ENCODE results near the gene TRAF6. TPM values are rescaled to one million over a fixed set of nuclear protein-coding genes. Genes with fewer than 3 reads are reported as not detected.

The TRAF6 gene
- total RNA-seq, 1 experiment from 2014 or later, result 4.0 TPM

- Histone ChIP-seq H3K4me1 (ENCODE audit: insufficient read depth, low read length) (no peaks in the 10 kb centered on the region), H3K9ac (ENCODE audit: low read length) (no peak overlapping the region), H3K36me3 (ENCODE audit: low read depth, low read length) (no peaks in the 10 kb centered on the region), H2AFZ (ENCODE audit: low read length) (no peak overlapping the region), H3K4me3 (ENCODE audit: low read length) (no peak overlapping the region), H3K4me2 (ENCODE audit: low read length) (no peak overlapping the region), H3F3A (ENCODE audit: low read length, unreplicated experiment) (no peaks in the 10 kb centered on the region), H4K20me1 (ENCODE audit: low read length) (no peaks in the 10 kb centered on the region), H3K27ac (ENCODE audit: low read length) (no peak overlapping the region), H3K79me2 (ENCODE audit: low read length) (no peaks in the 10 kb centered on the region), H3K9me3 (ENCODE audit: low read length) (no peaks in the 10 kb centered on the region), H3K27me3 (ENCODE audit: low read length) (peaks cover 57% of the 10 kb centered on the region), H3K9me2 (replicated peaks; ENCODE audit: low read length) (no peaks in the 10 kb centered on the region)
- ATAC-seq (peak; percentile 90), DNase-seq (peak; percentile 60)
- ChIA-PET CTCF (interaction anchor here (0.5 to 1.7 kb wide), 5 partner anchors 31 to 48 kb away, joined by 3 to 10 read pairs (median 3); partner anchors contain the start of gene TRAF6), POLR2A (ENCODE audit: unreplicated experiment) (no interaction called here)
- TF ChIP-seq EZH2 (IDR thresholded peaks at IDR 0.05; ENCODE audit: low read length, unreplicated experiment) (no peak), CTCF (conservative IDR thresholded peaks at IDR 0.05; ENCODE audit: low read depth, low read length) (peak; percentile 65)
- intact Hi-C loops (cut with micrococcal nuclease), result loop anchor here (1.0 kb wide), 1 partner anchor 31 kb away; the partner anchor contains the start of gene TRAF6
- BruUV-seq (replicated peaks), result no TSS peak
Measured at GRCh38 chr11:36540998-36541397, 30.9 kb upstream of the TRAF6 start.

GRCh38 chr11:36534276-36534840 lies 24.3 kb upstream of the TRAF6 start:
- Histone ChIP-seq H3K9me2 (replicated peaks; ENCODE audit: low read length) (no peaks in the 10 kb centered on the region), H3K4me3 (ENCODE audit: low read length) (no peak overlapping the region), H3K4me1 (ENCODE audit: insufficient read depth, low read length) (no peaks in the 10 kb centered on the region), H3K27ac (ENCODE audit: low read length) (no peak overlapping the region), H3F3A (ENCODE audit: low read length, unreplicated experiment) (no peaks in the 10 kb centered on the region), H3K9me3 (ENCODE audit: low read length) (no peaks in the 10 kb centered on the region), H4K20me1 (ENCODE audit: low read length) (no peaks in the 10 kb centered on the region), H2AFZ (ENCODE audit: low read length) (no peak overlapping the region), H3K4me2 (ENCODE audit: low read length) (no peak overlapping the region), H3K79me2 (ENCODE audit: low read length) (no peaks in the 10 kb centered on the region), H3K27me3 (ENCODE audit: low read length) (peaks cover 21% of the 10 kb centered on the region; the same call in 1 of the 2 replicates), H3K9ac (ENCODE audit: low read length) (no peak overlapping the region), H3K36me3 (ENCODE audit: low read depth, low read length) (no peaks in the 10 kb centered on the region)
- intact Hi-C loops (cut with micrococcal nuclease), result no loop called here
- POLR2A ChIA-PET (ENCODE audit: unreplicated experiment), result no interaction called here
- no peak for DNase-seq
- no TSS peak for BruUV-seq (replicated peaks)
- no peak for ATAC-seq
- no peak for TF ChIP-seq EZH2phosphoT487 (IDR thresholded peaks at IDR 0.05; ENCODE audit: borderline replicate concordance, low read length)
- no peak for TF ChIP-seq CTCF (conservative IDR thresholded peaks at IDR 0.05; ENCODE audit: low read depth, low read length)
- TF ChIP-seq EZH2 (IDR thresholded peaks at IDR 0.05; ENCODE audit: low read length, unreplicated experiment), result no peak
- CTCF ChIA-PET, result no interaction called here

GRCh38 chr11:36532941-36533601 lies 23.0 kb upstream of the TRAF6 start:
- H3K4me2 ChIP-seq (ENCODE audit: low read length), result no peak overlapping the region
- ChIA-PET POLR2A (ENCODE audit: unreplicated experiment) (no interaction called here), CTCF (no interaction called here)
- no peak overlapping the region for H3K9ac ChIP-seq (ENCODE audit: low read length)
- BruUV-seq (replicated peaks), result no TSS peak
- peaks cover 12% of the 10 kb centered on the region; the same call in 1 of the 2 replicates for H3K27me3 ChIP-seq (ENCODE audit: low read length)
- H4K20me1 ChIP-seq (ENCODE audit: low read length), result no peaks in the 10 kb centered on the region
- H3K4me1 ChIP-seq (ENCODE audit: insufficient read depth, low read length), result no peaks in the 10 kb centered on the region
- no peaks in the 10 kb centered on the region for H3K36me3 ChIP-seq (ENCODE audit: low read depth, low read length)
- H3K79me2 ChIP-seq (ENCODE audit: low read length), result no peaks in the 10 kb centered on the region
- TF ChIP-seq EZH2 (IDR thresholded peaks at IDR 0.05; ENCODE audit: low read length, unreplicated experiment), result no peak
- no peak for TF ChIP-seq EZH2phosphoT487 (IDR thresholded peaks at IDR 0.05; ENCODE audit: borderline replicate concordance, low read length)
- no peak for TF ChIP-seq CTCF (conservative IDR thresholded peaks at IDR 0.05; ENCODE audit: low read depth, low read length)
- no peaks in the 10 kb centered on the region for H3K9me2 ChIP-seq (replicated peaks; ENCODE audit: low read length)
- H3F3A ChIP-seq (ENCODE audit: low read length, unreplicated experiment), result no peaks in the 10 kb centered on the region
- no peak overlapping the region for H2AFZ ChIP-seq (ENCODE audit: low read length)
- H3K4me3 ChIP-seq (ENCODE audit: low read length), result no peak overlapping the region
- H3K9me3 ChIP-seq (ENCODE audit: low read length), result no peaks in the 10 kb centered on the region
- intact Hi-C loops (cut with micrococcal nuclease), result no loop called here
- no peak overlapping the region for H3K27ac ChIP-seq (ENCODE audit: low read length)
- DNase-seq (no peak), ATAC-seq (no peak)

Data from PC-3 (cell line).